ENCODE data around the gene AKR1C1.

DNA sequence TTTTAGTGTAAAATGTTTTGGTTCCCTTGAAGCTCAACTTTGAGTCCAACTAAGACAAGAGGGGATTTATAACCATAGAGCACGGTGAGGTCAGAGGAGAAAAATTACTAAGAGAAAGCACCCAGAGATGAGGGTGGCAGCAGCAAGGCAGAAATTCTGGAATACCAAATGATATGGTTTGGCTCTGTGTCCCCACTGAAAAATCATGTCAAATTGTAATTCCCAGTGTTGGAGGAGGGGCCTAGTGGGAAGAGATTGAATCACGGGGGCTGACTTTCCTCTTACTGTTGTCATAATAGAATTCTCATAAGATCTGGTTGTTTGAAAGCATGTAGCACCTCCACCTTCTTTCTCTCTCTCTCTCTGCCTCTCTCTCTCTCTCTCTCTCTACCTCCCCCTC, 19.4 kb upstream of the AKR1C1 start:
- TF ChIP-seq EZH2 (IDR thresholded peaks at IDR 0.05; ENCODE audit: borderline replicate concordance, insufficient read depth, low read depth, low read length, poor library complexity, severe bottlenecking): no peak
- TF ChIP-seq, protein P1, sequence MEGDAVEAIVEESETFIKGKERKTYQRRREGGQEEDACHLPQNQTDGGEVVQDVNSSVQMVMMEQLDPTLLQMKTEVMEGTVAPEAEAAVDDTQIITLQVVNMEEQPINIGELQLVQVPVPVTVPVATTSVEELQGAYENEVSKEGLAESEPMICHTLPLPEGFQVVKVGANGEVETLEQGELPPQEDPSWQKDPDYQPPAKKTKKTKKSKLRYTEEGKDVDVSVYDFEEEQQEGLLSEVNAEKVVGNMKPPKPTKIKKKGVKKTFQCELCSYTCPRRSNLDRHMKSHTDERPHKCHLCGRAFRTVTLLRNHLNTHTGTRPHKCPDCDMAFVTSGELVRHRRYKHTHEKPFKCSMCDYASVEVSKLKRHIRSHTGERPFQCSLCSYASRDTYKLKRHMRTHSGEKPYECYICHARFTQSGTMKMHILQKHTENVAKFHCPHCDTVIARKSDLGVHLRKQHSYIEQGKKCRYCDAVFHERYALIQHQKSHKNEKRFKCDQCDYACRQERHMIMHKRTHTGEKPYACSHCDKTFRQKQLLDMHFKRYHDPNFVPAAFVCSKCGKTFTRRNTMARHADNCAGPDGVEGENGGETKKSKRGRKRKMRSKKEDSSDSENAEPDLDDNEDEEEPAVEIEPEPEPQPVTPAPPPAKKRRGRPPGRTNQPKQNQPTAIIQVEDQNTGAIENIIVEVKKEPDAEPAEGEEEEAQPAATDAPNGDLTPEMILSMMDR (IDR thresholded peaks at IDR 0.05): no peak
